GM19240 (cell line): ENCODE results near the gene ARPIN.

Source experiments
- DNase-seq: peaks from one replicate; pipeline ENCODE4 v3.0.0; 2011; ENCODE audit warnings: low spot score; ENCODE audit not compliant: insufficient read length

ARPIN gene

GRCh38 chr15:89845305-89845893 is 67.4 kb downstream of the ARPIN start:
- DNase-seq: no peak
